DMS153 treated with DMSO at 0.1 percent for 48 hours (cell line): ENCODE measurements around the gene ZNF444.
"Not testable (repeated sequence)": the region's sequence is repeated elsewhere in the genome, so short reads cannot be mapped to it uniquely, and the experiment has no call there.

Experiments used
- DNase-seq: peaks from one replicate; lab custom pipeline; 2025; ENCODE audit not compliant: unreplicated experiment; lab: John Stamatoyannopoulos, UW

Gene ZNF444

DNA sequence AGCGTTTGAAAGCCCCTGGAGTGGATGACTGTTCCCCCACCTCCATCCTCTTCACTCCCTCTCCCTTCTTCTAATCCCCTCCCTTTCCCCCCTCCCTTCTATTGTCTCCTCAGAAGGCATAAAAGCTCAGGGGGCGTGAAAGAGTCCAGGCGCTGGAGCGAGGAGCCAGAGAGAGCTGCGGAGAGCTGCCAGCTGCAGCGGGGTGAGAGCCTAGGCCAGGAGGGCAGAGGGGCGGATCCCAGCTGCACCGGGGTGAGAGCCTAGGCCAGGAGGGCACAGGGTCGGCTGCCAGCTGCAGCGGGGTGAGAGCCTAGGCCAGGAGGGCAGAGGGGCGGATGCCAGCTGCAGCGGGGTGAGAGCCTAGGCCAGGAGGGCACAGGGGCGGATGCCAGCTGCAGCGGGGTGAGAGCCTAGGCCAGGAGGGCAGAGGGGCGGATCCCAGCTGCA lies 34.8 kb downstream of the ZNF444 start, which contains the start of gene GALP:
TSS of gene GALP (plus strand) at position 148 of the 447 bp plus-strand sequence. CDS start 1,101 bp downstream, outside the sequence.
- not testable (repeated sequence) for DNase-seq

DNA sequence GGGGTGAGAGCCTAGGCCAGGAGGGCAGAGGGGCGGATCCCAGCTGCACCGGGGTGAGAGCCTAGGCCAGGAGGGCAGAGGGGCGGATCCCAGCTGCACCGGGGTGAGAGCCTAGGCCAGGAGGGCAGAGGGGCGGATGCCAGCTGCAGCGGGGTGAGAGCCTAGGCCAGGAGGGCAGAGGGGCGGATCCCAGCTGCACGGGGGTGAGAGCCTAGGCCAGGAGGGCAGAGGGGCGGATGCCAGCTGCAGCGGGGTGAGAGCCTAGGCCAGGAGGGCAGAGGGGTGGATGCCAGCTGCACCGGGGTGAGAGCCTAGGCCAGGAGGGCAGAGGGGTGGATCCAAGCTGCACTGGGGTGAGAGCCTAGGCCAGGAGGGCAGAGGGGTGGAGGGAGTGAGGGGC lies 35.2 kb downstream of the ZNF444 start:
- not testable (repeated sequence) for DNase-seq

DNA sequence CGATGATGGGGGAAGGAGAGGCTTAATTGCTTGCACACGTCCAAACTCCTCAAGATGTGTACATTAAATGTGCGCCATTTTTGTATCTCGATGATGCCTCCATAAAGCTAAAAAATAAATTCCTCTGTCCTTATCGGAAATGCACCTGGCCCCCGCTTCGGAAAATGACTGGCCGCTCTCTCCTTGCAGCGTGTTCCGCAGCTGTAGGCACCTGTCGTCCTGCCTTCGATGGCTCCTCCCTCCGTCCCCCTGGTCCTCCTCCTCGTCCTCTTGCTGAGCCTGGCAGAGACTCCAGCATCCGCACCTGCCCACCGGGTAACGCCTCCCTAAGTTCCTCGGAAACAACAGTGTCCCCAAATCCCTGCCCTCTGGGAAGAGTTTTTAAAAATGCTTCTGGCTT lies 35.8 kb downstream of the ZNF444 start:
- DNase-seq = no peak

DNA sequence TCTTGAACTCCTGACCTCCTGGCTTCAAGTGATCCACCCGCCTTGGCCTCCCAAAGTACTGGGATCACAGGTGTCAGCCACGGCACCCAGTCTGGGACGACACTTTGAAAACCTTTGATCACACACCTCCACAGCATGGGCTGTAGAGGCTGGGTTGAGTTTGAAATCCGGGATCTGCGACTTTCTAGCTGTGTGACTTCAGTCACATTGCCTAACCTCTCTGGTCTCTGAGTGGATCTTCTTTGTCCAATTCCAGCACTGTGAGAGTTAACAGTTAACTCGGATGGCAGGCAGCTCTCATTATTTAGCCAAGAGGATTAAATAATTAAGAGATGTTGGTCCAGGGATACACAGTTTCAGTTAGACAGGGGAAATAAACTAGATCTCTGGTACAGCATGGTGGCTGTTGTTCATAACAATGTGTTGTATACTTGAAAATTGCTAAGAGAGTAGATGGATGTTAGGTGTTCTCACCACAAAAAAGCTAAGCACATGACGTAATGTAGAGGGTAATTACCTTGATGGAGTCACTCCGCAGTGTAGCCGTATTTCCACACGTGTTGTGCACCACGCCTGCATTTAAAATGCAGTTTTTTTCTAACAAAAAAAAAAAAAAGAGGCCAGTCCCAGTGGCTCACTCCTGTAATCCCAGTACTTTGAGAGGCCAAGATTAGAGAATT lies 36.6 kb downstream of the ZNF444 start:
- no peak for DNase-seq

DNA sequence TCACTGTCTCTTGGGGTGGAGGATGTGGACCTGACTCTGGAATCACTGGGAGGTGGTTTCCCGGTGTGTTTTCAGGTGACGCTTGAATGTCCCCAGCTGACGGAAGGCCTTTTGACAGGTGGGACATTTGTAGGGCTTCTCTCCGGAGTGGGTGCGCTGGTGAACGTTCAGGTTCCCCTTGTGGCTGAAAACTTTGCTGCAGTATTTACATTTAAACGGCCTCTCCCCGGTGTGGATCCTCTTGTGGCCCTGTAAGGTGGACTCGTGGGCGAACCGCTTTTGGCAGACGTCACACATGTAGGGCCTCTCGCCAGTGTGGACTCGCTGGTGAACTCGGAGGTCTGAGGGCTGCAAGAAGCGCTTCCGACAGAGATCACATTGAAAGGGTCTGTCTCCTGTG lies 48.7 kb downstream of the ZNF444 start:
- DNase-seq = no peak

DNA sequence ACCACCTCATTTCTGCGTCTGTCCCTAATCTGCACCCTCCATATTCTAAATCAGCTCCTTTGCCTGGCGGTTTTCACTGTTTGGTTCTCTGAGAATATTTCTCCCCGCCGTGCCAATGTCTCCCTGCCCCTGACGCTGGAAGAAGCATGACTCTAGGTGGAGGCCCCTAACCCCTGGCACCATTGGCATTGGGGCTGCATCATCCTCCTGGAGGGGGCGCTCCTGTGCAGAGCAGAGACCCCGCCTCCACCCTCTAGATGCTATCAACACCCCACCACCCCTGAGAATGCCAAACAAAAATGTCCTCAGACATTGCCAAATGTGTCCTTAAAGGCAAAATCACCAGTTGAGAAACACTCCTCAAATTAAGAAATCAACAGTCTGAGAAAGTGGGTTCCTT lies 50.0 kb downstream of the ZNF444 start:
- DNase-seq = no peak

DNA sequence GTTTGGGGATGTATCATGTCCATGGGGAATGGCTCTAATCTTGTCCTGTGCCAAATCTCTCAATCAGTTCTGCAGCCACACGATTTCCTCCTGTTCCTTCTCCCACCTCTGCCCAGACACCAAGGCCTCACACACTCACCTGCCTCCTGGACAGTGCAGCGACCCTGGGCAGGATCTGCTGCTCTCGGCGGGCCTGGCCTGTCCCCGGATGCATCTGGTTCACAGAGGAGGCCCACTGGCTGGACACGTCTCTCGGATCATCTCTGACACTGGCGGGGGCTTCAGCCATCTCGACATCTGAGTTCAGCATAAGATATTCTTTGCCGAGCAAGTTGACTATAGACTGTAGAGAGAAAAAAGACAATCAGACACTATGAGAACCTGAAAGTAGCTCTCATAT lies 50.6 kb downstream of the ZNF444 start:
- no peak for DNase-seq

DNA sequence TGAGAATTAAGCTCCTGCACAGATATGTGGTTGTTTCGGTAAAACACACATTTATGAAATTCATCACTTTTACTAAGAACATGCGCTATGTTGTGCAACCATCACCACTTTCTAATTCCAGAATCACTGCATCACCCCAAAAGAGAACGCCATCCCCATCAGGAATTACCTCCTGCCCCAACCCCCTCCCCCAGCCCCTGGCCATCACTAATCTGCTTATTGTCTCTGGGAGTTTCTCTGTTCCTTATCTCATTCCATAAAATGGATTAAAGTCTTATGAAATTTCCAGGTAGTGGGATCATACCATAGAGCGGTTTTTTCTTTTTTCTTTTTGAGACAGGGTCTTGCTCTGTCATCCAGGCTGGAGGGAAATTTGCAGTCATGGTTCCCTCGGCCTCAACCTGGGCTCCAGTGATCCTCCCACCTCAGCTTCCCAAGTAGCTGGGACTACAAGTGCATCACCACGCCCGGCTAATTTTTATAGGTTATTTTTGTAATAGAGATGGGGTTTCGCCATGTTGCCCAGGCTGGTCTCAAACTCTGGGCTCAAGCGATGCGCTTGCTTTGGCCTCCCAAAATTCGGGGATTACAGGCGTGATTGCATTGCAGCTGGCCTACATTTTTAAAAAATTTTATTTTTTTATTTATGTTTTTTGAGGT lies 53.0 kb downstream of the ZNF444 start:
- DNase-seq = no peak

DNA sequence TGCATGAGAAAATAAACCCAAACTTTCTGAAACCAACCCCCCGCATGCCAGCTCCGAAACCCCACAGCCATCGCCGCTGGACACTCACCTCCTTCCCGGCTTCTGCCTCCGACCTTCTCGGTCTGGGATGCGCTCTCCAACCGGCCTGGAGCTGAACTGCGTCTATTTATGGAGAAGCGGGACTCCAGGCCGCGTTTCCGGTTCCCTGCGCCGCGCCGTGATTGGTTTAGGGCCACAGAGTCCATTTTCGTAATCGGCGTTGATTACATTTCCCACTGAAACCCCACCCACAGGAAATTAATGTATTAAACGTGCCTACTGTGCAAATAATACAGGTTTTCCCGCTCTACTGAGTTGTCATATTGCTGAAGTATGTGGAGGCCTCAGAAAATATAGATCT lies 56.6 kb downstream of the ZNF444 start, which contains the start of gene ZSCAN5B:
TSS of gene ZSCAN5B (minus strand) at position 138 of the 400 bp plus-strand sequence. CDS start 4,731 bp downstream, outside the sequence.
- DNase-seq = not testable (repeated sequence)

DNA sequence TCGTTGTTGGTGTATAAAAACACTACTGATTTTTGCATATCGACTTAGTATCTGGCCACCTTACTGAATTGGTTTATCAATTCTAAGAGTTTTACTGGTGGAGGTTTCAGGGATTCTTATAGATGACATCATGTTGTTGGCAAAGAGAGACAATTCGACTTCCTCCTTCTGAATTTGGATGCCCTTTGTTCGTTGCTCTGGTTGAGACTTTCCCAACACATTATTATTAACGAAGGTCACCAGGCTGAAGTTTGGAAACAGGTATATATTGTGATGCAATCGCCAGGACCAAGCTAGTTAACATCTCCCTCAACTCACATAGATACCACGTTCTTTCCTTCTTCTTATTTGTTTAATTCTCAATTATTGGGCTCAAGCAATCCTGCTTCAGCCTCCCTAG lies 58.6 kb downstream of the ZNF444 start:
- no peak for DNase-seq

DNA sequence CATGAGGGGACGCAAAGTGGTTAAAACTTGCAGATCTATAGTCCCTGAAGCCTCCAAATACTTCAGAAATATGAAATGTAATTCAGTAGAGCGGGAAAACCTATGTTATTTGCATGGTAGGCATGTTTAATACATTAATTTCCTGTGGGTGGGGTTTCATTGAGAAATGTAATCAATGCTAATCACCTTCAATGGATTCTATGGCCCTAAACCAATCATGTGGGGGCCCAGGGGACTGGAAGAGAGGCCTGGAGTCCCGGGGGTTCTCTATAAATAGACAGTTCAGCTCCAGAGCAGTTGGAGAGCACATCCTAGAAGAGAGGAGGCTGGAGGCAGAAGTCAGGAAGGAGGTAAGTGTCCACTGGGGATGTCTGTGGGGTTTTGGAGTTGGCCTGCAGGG lies 60.9 kb downstream of the ZNF444 start, which contains the start of gene ZSCAN5C:
TSS of gene ZSCAN5C (plus strand) at position 301 of the 400 bp plus-strand sequence. CDS start 3,641 bp downstream, outside the sequence.
- DNase-seq = no peak

DNA sequence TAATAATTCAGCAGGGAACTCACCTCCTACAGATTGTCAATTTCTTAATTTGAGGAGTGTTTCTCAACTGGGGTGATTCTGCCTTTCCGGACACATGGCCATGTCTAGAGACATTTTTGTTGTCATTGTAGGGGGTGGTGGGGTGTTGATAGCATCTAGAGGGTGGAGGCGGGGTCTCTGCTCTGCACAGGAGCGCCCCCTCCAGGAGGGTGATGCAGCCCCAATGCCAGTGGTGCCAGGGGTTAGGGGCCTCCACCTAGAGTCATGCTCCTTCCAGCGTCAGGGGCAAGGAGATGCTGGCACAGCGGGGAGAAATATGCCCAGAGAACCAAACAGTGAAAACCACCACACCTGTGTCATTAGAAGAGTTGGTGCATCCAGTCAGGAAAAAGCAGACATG lies 66.5 kb downstream of the ZNF444 start:
- not testable (repeated sequence) for DNase-seq

DNA sequence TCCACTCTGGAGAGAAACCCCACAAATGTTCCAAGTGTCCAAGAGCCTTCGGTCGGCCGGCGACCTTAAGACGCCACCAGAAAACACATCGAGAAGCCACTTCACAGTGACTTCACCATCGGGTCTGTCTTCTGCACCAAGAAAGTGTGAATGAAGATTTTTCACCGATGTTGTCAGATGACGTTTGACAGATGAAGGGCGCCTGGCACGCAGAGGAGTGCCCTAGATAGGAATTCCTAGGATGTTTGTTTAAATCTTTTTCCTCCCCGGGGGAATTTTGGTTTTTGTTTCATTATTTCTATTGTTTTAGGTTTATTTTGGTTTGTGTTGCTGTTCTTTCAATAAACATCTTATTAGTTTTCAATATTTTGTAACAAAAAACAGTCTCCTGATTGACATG lies 68.0 kb downstream of the ZNF444 start:
- DNase-seq = no peak

DNA sequence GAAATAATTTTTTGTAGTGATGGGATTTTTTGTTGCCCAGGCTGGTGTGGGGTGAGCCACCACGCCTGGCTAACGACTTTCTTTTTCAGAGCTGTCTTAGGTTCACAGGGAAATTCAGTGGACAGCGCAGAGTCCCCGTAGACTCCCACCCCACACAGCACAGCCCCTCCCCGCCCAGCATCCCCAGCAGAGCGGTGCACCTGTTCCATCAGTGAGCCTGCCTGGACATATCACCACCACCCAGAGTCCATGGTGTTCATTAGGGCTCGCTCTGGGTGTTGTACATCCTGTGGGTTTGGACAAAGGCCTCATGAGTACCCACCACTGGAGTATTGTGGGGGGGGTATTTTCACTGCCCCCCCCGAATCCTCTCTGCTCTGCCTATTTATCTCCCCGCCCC lies 68.9 kb downstream of the ZNF444 start:
- DNase-seq = not testable (repeated sequence)
